SJCRH30 (cell line): ENCODE data around the gene CTPS2. TPM values are rescaled to one million over a fixed set of nuclear protein-coding genes. Genes with fewer than 3 reads are reported as not detected.
"Not testable (repeated sequence)": the region's sequence is repeated elsewhere in the genome, so short reads cannot be mapped to it uniquely, and the experiment has no call there.

Source experiments
- DNase-seq, 2 experiments: peaks; one replicate each; pipeline ENCODE4 v3.0.0-alpha.2; 2015 to 2020
- H3K27ac ChIP-seq: fragments of 250-450 bp; sonication (Bioruptor Pico); 2 replicates; pipeline ENCODE4 v1.5.1; 2020; ENCODE audit warnings: mild to moderate bottlenecking, moderate library complexity
- H3K27me3 ChIP-seq: fragments of 250-450 bp; sonication (Bioruptor Pico); 2 replicates; pipeline ENCODE4 v1.5.1; 2020; ENCODE audit warnings: mild to moderate bottlenecking, moderate library complexity
- H3K36me3 ChIP-seq: fragments of 250-450 bp; sonication (Bioruptor Pico); 2 replicates; pipeline ENCODE4 v1.5.1; 2020; ENCODE audit warnings: mild to moderate bottlenecking, moderate library complexity
- H3K4me1 ChIP-seq: fragments of 250-450 bp; sonication (Bioruptor Pico); 2 replicates; pipeline ENCODE4 v1.5.1; 2020; ENCODE audit warnings: mild to moderate bottlenecking, moderate library complexity
- H3K4me3 ChIP-seq: fragments of 250-450 bp; sonication (Bioruptor Pico); 2 replicates; pipeline ENCODE4 v1.5.1; 2020; ENCODE audit warnings: mild to moderate bottlenecking, moderate library complexity
- H3K9me3 ChIP-seq: fragments of 250-450 bp; sonication (Bioruptor Pico); replicated peaks from 2 replicates; pipeline ENCODE4 v1.5.1; 2020; ENCODE audit warnings: mild to moderate bottlenecking, moderate library complexity
- total RNA-seq: library from RNA; depleted of rRNA; stranded (reverse); fragments of >200 nt; shearing (Covaris generic); gene quantifications from 2 replicates; pipeline ENCODE4 v1.2.3, GENCODE V29; 2014

CTPS2 gene
- total RNA-seq, 1 experiment from 2014 or later: 41.3 TPM

DNA sequence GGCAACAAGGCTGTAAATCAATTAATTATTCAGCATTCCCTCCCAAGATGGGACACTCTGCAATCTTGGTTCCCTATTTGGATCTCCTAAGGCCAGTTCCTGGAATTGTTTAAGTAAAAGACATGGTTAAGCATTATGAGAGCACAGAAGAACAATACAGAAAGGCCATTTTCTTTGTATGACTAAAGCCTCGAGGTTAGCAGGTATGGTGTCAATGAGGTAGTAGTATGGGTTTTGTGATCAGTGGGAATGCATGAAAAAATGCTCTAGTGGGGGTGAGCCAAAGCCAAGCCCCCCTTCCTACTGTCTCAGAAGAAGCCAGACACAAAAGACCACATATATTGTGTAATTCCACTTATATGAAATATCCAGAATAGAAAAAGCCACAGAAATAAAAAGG lies 124.2 kb downstream of the CTPS2 start:
- no peak overlapping the region for H3K4me3 ChIP-seq
- no peaks in the 10 kb centered on the region for H3K4me1 ChIP-seq
- no peaks in the 10 kb centered on the region for H3K9me3 ChIP-seq
- H3K27me3 ChIP-seq: no peaks in the 10 kb centered on the region
- H3K27ac ChIP-seq: no peak overlapping the region
- no peak for DNase-seq
- no peaks in the 10 kb centered on the region; the same call in 1 of the 2 replicates for H3K36me3 ChIP-seq

GRCh38 chrX:16587836-16588235 lies 124.6 kb downstream of the CTPS2 start:
- Histone ChIP-seq H3K4me1 (no peaks in the 10 kb centered on the region), H3K27ac (no peak overlapping the region), H3K9me3 (no peaks in the 10 kb centered on the region)

GRCh38 chrX:16586377-16587112 lies 125.9 kb downstream of the CTPS2 start:
- H3K27me3 ChIP-seq: no peaks in the 10 kb centered on the region
- H3K9me3 ChIP-seq: no peaks in the 10 kb centered on the region; the same call in 1 of the 2 replicates
- H3K4me3 ChIP-seq: no peak overlapping the region
- H3K36me3 ChIP-seq: no peaks in the 10 kb centered on the region; the same call in 1 of the 2 replicates
- no peak for DNase-seq
- H3K4me1 ChIP-seq: no peaks in the 10 kb centered on the region
- H3K27ac ChIP-seq: no peak overlapping the region

More at GRCh38 chrX:16587836-16588235, 124.6 kb downstream of the CTPS2 start:
- Histone ChIP-seq H3K27me3 (no peaks in the 10 kb centered on the region), H3K4me3 (no peak overlapping the region), H3K36me3 (no peaks in the 10 kb centered on the region; the same call in 1 of the 2 replicates)
- DNase-seq: no peak

- no peaks in the 10 kb centered on the region; the same call in 1 of the 2 replicates for H3K9me3 ChIP-seq
- H3K4me1 ChIP-seq: no peaks in the 10 kb centered on the region
- no peak overlapping the region for H3K27ac ChIP-seq
- no peaks in the 10 kb centered on the region for H3K27me3 ChIP-seq
- no peak for DNase-seq
- no peaks in the 10 kb centered on the region; the same call in 1 of the 2 replicates for H3K36me3 ChIP-seq
- no peak overlapping the region for H3K4me3 ChIP-seq
These were observed 126.7 kb downstream of the CTPS2 start for GRCh38 chrX:16585486-16586376.

DNA sequence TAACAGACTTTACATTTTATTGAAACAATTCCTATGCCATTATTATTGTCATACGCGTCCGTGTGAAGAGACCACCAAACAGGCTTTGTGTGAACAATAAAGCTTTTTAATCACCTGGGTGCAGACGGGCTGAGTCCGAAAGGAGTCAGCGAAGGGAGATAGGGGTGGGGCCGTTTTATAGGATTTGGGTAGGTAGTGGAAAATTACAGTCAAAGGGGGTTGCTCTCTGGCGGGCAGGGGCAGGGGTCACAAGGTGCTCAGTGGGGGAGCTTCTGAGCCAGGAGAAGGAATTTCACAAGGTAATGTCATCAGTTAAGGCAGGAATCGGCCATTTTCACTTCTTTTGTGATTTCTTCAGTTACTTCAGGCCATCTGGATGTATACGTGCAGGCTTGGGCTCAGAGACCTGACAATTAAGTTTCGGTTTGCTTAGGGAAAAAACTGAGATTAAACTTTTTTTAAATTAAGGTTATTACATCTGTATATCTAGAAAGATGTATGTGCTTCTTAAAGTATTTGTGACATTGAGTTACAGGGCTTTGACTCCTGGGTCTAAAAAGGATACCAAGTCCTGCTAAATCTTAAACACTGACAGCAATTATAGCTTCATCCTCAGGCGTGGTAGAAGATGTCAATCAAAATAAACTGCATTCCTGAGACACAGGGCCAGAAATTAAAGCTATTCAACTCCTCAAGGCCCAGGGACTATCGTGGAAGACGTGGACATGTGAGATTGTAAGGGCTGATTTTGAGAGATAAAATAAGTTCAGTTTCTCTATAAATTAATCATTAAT lies 132.3 kb downstream of the CTPS2 start:
- not testable (repeated sequence) for H3K4me1 ChIP-seq, H3K36me3 ChIP-seq, H3K27ac ChIP-seq, H3K27me3 ChIP-seq, DNase-seq, H3K9me3 ChIP-seq, H3K4me3 ChIP-seq

- Histone ChIP-seq H3K27ac (no peak overlapping the region), H3K36me3 (no peaks in the 10 kb centered on the region), H3K4me3 (no peak overlapping the region), H3K9me3 (no peaks in the 10 kb centered on the region; the same call in 1 of the 2 replicates), H3K27me3 (no peaks in the 10 kb centered on the region), H3K4me1 (no peaks in the 10 kb centered on the region)
- no peak for DNase-seq
These were observed 133.0 kb downstream of the CTPS2 start for GRCh38 chrX:16579517-16579916.

- no peak for DNase-seq
- H3K4me3 ChIP-seq: no peak overlapping the region
- H3K4me1 ChIP-seq: no peaks in the 10 kb centered on the region
- H3K9me3 ChIP-seq: no peaks in the 10 kb centered on the region; the same call in 1 of the 2 replicates
- no peak overlapping the region for H3K27ac ChIP-seq
- no peaks in the 10 kb centered on the region for H3K36me3 ChIP-seq
- no peaks in the 10 kb centered on the region for H3K27me3 ChIP-seq
These were observed 134.3 kb downstream of the CTPS2 start for GRCh38 chrX:16578218-16578617.

- no peak overlapping the region for H3K27ac ChIP-seq
- no peaks in the 10 kb centered on the region; the same call in 1 of the 2 replicates for H3K9me3 ChIP-seq
- DNase-seq: no peak
- no peak overlapping the region for H3K4me3 ChIP-seq
- H3K27me3 ChIP-seq: no peaks in the 10 kb centered on the region
- H3K4me1 ChIP-seq: no peaks in the 10 kb centered on the region
- no peaks in the 10 kb centered on the region for H3K36me3 ChIP-seq
These were observed 134.9 kb downstream of the CTPS2 start for GRCh38 chrX:16577483-16578029.

- not testable (repeated sequence) for H3K9me3 ChIP-seq, H3K27ac ChIP-seq, H3K27me3 ChIP-seq, DNase-seq, H3K36me3 ChIP-seq, H3K4me3 ChIP-seq, H3K4me1 ChIP-seq
These were observed 137.1 kb downstream of the CTPS2 start for GRCh38 chrX:16575388-16575787.

DNA sequence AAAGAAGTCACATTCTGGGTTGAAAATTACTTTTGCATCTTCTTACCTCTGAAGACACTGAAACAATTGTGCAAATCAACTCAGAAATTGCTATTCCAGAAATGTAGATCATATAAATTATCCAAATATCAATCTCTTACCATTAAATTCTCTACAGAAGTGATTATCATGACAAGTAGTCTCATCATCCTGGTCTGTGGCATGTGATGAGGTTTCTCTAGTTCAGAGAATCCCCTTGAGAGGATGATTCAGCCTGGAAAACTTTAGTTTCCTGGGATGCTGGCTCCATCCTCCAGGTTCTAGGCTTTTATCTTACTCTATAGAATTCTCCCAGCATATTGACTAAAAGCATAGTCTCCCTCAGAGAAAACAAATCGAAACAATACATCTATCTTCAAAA lies 138.7 kb downstream of the CTPS2 start:
- H3K27me3 ChIP-seq: no peaks in the 10 kb centered on the region

DNA sequence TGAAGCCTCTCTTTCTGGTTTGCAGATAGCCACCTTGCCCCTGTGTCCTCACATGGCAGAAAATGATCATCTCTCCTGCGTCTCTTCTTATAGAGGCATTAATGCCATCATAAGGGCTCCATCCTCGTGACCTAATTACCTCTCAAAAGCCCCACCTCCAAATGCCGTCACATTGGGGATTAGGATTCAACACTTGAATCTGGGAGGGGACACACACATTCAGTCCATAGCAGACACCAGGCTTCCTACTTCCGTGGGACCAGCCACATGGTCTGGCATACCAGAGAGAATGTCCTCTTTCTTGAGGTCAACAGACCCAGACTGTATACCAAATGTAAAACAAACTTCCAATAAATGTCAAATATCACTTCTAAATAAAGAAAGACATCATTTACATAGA lies 144.8 kb downstream of the CTPS2 start:
- no peaks in the 10 kb centered on the region for H3K36me3 ChIP-seq
- no peaks in the 10 kb centered on the region for H3K9me3 ChIP-seq
- no peaks in the 10 kb centered on the region for H3K27me3 ChIP-seq
- H3K27ac ChIP-seq: no peak overlapping the region
- no peaks in the 10 kb centered on the region for H3K4me1 ChIP-seq
- H3K4me3 ChIP-seq: no peak overlapping the region
- no peak for DNase-seq

More for the DNA sequence above, 138.7 kb downstream of the CTPS2 start:
- DNase-seq: peak in 1 of 2 experiments; percentile 5
- Histone ChIP-seq H3K4me1 (no peaks in the 10 kb centered on the region), H3K9me3 (no peaks in the 10 kb centered on the region), H3K36me3 (no peaks in the 10 kb centered on the region), H3K4me3 (no peak overlapping the region), H3K27ac (no peak overlapping the region)

DNA sequence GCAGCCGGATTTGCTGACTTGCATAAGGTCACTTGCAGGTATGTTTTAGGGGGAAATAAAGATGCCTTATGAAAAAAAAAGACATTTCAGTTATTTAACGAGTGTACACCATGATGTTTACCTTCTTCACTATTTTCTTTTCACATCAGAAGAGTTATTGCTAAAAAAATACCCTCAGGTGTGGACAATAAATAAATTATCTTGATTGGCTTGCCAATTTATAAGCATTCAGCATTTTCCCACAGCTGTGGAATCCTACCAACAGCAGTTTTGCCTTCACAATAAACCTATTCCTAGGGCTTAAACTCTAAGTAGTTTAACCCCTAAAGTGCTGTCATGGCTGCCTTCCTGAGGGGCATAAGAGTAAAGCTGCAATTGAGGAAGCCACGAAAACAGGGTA lies 145.9 kb downstream of the CTPS2 start:
- Histone ChIP-seq H3K4me1 (no peaks in the 10 kb centered on the region), H3K4me3 (no peak overlapping the region), H3K27ac (no peak overlapping the region), H3K9me3 (no peaks in the 10 kb centered on the region), H3K27me3 (no peaks in the 10 kb centered on the region), H3K36me3 (no peaks in the 10 kb centered on the region)
- DNase-seq: no peak

DNA sequence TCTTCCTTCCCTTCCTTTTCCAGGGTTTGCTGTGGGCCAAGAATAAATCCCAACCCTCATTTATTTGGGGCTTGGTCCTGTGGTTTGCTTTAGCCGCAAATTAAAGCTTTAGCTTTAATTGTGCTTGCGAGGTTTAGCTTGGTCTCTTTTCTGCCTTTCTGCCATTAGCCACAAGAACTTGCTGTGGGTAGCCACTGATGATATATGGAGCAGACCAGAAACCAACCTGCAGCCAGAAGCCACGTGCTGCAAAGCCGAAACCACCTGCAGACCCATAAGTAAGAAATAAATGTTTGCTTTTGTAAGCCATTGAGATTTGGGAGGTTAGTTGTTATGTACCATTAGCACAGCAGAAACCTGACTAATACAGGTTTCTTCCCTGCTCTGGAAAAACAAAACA lies 152.3 kb downstream of the CTPS2 start:
- H3K36me3 ChIP-seq: no peaks in the 10 kb centered on the region
- no peaks in the 10 kb centered on the region for H3K4me1 ChIP-seq
- no peak overlapping the region for H3K4me3 ChIP-seq
- DNase-seq: no peak
- no peaks in the 10 kb centered on the region for H3K27me3 ChIP-seq
- no peak overlapping the region for H3K27ac ChIP-seq
- H3K9me3 ChIP-seq: no peaks in the 10 kb centered on the region

DNA sequence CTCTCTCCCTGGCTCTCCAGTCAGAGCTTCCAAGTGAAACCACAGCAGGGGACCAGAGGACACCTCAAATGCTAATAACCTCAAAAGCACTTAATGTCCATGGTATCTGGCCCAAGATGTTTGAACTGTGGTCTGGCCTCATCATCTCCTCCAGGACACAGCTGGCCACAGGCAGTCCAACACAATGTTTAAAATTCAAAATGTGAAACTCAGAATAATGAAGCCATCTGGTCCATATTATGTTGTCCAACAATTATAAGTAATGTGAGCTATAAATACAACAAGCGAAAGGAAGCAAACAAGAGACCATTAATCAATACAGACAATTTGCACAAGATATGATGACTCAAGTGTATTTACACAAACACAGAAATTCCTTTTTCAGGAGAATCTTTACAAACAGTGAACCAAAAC lies 153.3 kb downstream of the CTPS2 start:
- H3K9me3 ChIP-seq: no peaks in the 10 kb centered on the region
- no peaks in the 10 kb centered on the region for H3K4me1 ChIP-seq
- H3K4me3 ChIP-seq: no peak overlapping the region
- no peaks in the 10 kb centered on the region for H3K27me3 ChIP-seq
- H3K36me3 ChIP-seq: no peaks in the 10 kb centered on the region
- H3K27ac ChIP-seq: no peak overlapping the region
- DNase-seq: no peak
